ENCODE data around the gene TMEM165.

TMEM165 gene

DNA sequence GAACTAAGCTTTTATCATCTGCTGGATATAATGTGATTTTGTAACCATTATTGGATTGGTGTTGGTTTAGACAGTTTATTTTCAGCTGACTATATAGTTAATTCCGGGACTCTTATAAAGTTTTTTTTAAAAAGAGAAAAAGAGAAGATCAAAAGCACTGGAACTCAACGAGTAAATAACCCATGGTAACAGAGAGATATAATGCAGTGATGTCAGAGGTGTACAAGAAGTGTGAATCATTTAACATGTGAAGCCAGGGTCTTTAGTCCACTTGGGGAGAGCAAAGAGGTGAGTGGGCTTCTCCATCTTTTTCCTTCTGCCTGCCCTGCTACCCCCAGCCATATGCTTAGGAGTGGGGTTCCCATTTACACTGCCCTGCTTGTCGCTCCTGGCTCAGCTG lies 3.2 kb downstream of the TMEM165 start:
- Histone ChIP-seq H3K4me3 (ENCODE audit: low read depth, low read length, poor library complexity, severe bottlenecking) (peak overlapping the region; percentile 92), H2AFZ (ENCODE audit: low read length) (no peak overlapping the region), H3K9me2 (ENCODE audit: low read depth, low read length) (no peaks in the 10 kb centered on the region), H3K27me3 (ENCODE audit: insufficient read depth, low read length) (no peaks in the 10 kb centered on the region), H3K36me3 (ENCODE audit: insufficient read depth, low read length) (peaks cover 47% of the 10 kb centered on the region), H3K79me2 (ENCODE audit: insufficient read depth, low read length) (peaks cover 60% of the 10 kb centered on the region), H3K4me2 (ENCODE audit: low read length) (peak overlapping the region; percentile 96), H3F3A (ENCODE audit: insufficient read depth, low read length) (no peaks in the 10 kb centered on the region), H3K9ac (ENCODE audit: low read length) (no peak overlapping the region; the same call in 1 of the 2 replicates), H3K27ac (ENCODE audit: low read depth, low read length, poor library complexity, severe bottlenecking) (no peak overlapping the region), H3K9me3 (ENCODE audit: low read length) (no peaks in the 10 kb centered on the region), H4K20me1 (ENCODE audit: insufficient read depth, low read length) (no peaks in the 10 kb centered on the region), H3K4me1 (ENCODE audit: insufficient read depth, low read length, severe bottlenecking) (peaks cover 40% of the 10 kb centered on the region)
- TF ChIP-seq CTCF (IDR thresholded peaks at IDR 0.05; ENCODE audit: low read length) (no peak), EZH2 (IDR thresholded peaks at IDR 0.05; ENCODE audit: borderline replicate concordance, low read length) (no peak)

- Histone ChIP-seq H3K4me2 (ENCODE audit: low read length) (peak overlapping the region; percentile 96), H3K9me3 (ENCODE audit: low read length) (no peaks in the 10 kb centered on the region), H3K27ac (ENCODE audit: low read depth, low read length, poor library complexity, severe bottlenecking) (no peak overlapping the region), H4K20me1 (ENCODE audit: insufficient read depth, low read length) (no peaks in the 10 kb centered on the region), H3K27me3 (ENCODE audit: insufficient read depth, low read length) (no peaks in the 10 kb centered on the region), H3K4me1 (ENCODE audit: insufficient read depth, low read length, severe bottlenecking) (peaks cover 35% of the 10 kb centered on the region), H3K9ac (ENCODE audit: low read length) (no peak overlapping the region), H3K79me2 (ENCODE audit: insufficient read depth, low read length) (peaks cover 60% of the 10 kb centered on the region), H3F3A (ENCODE audit: insufficient read depth, low read length) (no peaks in the 10 kb centered on the region), H2AFZ (ENCODE audit: low read length) (no peak overlapping the region), H3K9me2 (ENCODE audit: low read depth, low read length) (no peaks in the 10 kb centered on the region), H3K4me3 (ENCODE audit: low read depth, low read length, poor library complexity, severe bottlenecking) (no peak overlapping the region), H3K36me3 (ENCODE audit: insufficient read depth, low read length) (peaks cover 52% of the 10 kb centered on the region)
- TF ChIP-seq CTCF (IDR thresholded peaks at IDR 0.05; ENCODE audit: low read length) (no peak), EZH2 (IDR thresholded peaks at IDR 0.05; ENCODE audit: borderline replicate concordance, low read length) (no peak)
These were observed 3.8 kb downstream of the TMEM165 start for GRCh38 chr4:55399581-55399980.

DNA sequence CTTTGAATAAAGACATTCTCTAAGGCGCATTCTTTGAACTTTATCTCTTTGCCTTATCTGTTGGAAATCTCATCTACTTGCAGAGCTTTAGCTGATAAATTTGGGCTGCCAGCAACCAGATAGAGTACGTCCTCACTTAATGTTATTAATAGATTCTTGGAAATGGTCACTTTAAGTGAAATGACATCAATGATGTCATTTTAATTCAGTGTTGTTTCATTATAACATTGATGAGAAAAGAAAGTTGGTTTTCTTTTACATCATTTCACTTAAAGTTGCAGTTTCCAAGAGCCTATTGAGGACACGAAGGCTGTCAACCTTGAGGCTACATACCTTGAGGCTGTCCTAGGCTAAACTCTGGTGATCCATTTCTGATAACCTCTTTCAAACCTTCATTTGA lies 9.3 kb downstream of the TMEM165 start:
- Histone ChIP-seq H3K9me2 (ENCODE audit: low read depth, low read length) (no peaks in the 10 kb centered on the region), H3K9ac (ENCODE audit: low read length) (no peak overlapping the region), H3K36me3 (ENCODE audit: insufficient read depth, low read length) (peaks cover 65% of the 10 kb centered on the region), H3F3A (ENCODE audit: insufficient read depth, low read length) (peaks cover 4% of the 10 kb centered on the region; the same call in 1 of the 2 replicates), H3K4me1 (ENCODE audit: insufficient read depth, low read length, severe bottlenecking) (peaks cover 26% of the 10 kb centered on the region), H3K79me2 (ENCODE audit: insufficient read depth, low read length) (peaks cover 69% of the 10 kb centered on the region), H3K27me3 (ENCODE audit: insufficient read depth, low read length) (no peaks in the 10 kb centered on the region), H4K20me1 (ENCODE audit: insufficient read depth, low read length) (peaks cover 4% of the 10 kb centered on the region; the same call in 1 of the 2 replicates), H3K4me3 (ENCODE audit: low read depth, low read length, poor library complexity, severe bottlenecking) (no peak overlapping the region), H3K27ac (ENCODE audit: low read depth, low read length, poor library complexity, severe bottlenecking) (no peak overlapping the region), H3K4me2 (ENCODE audit: low read length) (no peak overlapping the region), H2AFZ (ENCODE audit: low read length) (no peak overlapping the region), H3K9me3 (ENCODE audit: low read length) (no peaks in the 10 kb centered on the region)
- TF ChIP-seq EZH2 (IDR thresholded peaks at IDR 0.05; ENCODE audit: borderline replicate concordance, low read length) = no peak
- no peak for TF ChIP-seq CTCF (IDR thresholded peaks at IDR 0.05; ENCODE audit: low read length)
